C4-2B (cell line): ENCODE measurements around the gene NEGR1.

Experiments used
- CTCF ChIP-seq: fragments of 450-650 bp; conservative IDR thresholded peaks from 2 replicates; pipeline ENCODE4 v1.5.1; 2017; ENCODE audit warnings: mild to moderate bottlenecking
- ZFX ChIP-seq: fragments of 450-650 bp; IDR thresholded peaks from 2 replicates; pipeline ENCODE4 v1.6.1; 2017

- TF ChIP-seq CTCF = no peak
- TF ChIP-seq ZFX = no peak
Observed at GRCh38 chr1:71857862-71858261, 424.5 kb downstream of the NEGR1 start.
